Measurements from ENCODE around the gene EPAS1. TPM values are rescaled to one million over a fixed set of nuclear protein-coding genes. Genes with fewer than 3 reads are reported as not detected.

The EPAS1 gene
- total RNA-seq, 1 donor from 2014 or later, result 205 TPM

DNA sequence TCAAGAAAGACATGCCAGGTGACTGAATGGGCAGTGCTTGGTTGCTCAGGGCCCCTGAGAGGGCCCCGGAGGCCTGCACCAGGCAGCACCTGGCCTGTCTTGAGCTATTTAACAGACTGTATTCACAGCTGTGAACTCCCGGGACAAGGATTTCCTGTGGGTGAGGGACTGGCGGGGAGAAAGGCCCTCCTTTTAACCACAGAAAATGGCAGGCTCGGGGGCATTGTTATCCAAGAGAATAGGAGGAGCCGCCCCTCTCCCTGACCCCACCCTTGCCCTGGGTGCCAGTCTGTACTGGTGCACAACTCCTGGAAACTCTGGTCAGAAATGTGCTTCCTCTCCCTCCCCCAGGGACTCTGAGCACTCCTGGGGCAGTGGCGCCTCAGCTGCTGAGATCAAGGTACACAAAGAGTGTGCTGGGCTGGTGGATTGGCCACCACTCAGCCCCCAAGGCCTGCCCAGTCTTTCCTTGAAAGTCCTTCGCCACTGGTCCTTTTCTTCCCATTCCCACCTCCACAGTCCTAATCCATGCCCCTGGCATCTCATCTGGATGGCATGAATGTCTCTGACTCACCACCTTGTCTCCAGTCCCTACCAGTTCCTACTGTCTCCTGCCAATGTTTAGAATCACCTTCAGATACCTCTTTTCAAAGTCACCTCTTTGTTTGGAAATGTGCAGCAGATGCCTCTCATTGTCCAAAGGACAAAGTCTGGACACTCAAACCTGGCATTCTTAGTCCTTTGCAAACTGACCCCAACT, 19.6 kb upstream of the EPAS1 start:
- TF ChIP-seq, protein P1, sequence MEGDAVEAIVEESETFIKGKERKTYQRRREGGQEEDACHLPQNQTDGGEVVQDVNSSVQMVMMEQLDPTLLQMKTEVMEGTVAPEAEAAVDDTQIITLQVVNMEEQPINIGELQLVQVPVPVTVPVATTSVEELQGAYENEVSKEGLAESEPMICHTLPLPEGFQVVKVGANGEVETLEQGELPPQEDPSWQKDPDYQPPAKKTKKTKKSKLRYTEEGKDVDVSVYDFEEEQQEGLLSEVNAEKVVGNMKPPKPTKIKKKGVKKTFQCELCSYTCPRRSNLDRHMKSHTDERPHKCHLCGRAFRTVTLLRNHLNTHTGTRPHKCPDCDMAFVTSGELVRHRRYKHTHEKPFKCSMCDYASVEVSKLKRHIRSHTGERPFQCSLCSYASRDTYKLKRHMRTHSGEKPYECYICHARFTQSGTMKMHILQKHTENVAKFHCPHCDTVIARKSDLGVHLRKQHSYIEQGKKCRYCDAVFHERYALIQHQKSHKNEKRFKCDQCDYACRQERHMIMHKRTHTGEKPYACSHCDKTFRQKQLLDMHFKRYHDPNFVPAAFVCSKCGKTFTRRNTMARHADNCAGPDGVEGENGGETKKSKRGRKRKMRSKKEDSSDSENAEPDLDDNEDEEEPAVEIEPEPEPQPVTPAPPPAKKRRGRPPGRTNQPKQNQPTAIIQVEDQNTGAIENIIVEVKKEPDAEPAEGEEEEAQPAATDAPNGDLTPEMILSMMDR (IDR thresholded peaks at IDR 0.05; ENCODE audit: borderline replicate concordance), result no peak
- Histone ChIP-seq H3K4me1 (peaks cover 45% of the 10 kb centered on the region), H3K27me3 (ENCODE audit: low read depth) (no peaks in the 10 kb centered on the region), H3K9me3 (replicated peaks) (no peaks in the 10 kb centered on the region), H3K27ac (replicated peaks) (peak overlapping the region; percentile 76), H3K36me3 (no peaks in the 10 kb centered on the region), H3K4me3 (no peak overlapping the region)
- intact Hi-C loops (cut with micrococcal nuclease), result no loop called here
- peak; percentile 51 for DNase-seq

DNA sequence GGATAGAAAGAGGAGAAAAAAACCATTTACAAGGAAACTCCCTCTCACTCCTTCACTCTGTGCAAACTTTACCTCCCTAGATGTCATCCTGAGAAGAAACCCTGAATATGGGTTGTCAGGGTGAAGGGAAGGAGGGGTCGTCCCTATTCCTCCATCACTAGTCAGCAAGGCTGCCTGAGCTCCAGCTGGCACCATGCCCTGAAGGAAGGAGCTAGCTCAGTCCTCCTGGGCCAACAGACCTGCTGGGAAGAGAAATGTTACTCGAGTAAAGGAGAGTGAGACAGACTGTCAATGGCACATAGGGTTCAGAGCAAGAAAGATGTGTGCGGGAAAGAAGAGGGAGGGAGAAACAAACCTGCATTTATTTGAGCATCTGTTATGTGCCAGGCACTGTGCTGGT, 18.3 kb upstream of the EPAS1 start:
- TF ChIP-seq, protein P1 (IDR thresholded peaks at IDR 0.05; ENCODE audit: borderline replicate concordance), result no peak
- DNase-seq, result no peak
- peaks cover 34% of the 10 kb centered on the region for H3K4me1 ChIP-seq
- no peaks in the 10 kb centered on the region for H3K9me3 ChIP-seq (replicated peaks)
- H3K4me3 ChIP-seq, result no peak overlapping the region
- no peaks in the 10 kb centered on the region for H3K27me3 ChIP-seq (ENCODE audit: low read depth)
- no peak overlapping the region for H3K27ac ChIP-seq (replicated peaks)
- H3K36me3 ChIP-seq, result no peaks in the 10 kb centered on the region
- intact Hi-C loops (cut with micrococcal nuclease), result no loop called here

- Histone ChIP-seq H3K27ac (replicated peaks) (no peak overlapping the region), H3K4me3 (no peak overlapping the region), H3K36me3 (no peaks in the 10 kb centered on the region), H3K9me3 (replicated peaks) (no peaks in the 10 kb centered on the region), H3K27me3 (ENCODE audit: low read depth) (no peaks in the 10 kb centered on the region), H3K4me1 (peaks cover 9% of the 10 kb centered on the region)
- intact Hi-C loops (cut with micrococcal nuclease), result no loop called here
- DNase-seq, result no peak
- TF ChIP-seq, protein P1 (IDR thresholded peaks at IDR 0.05; ENCODE audit: borderline replicate concordance), result no peak
Observed at GRCh38 chr2:46281939-46282338, 15.3 kb upstream of the EPAS1 start.

DNA sequence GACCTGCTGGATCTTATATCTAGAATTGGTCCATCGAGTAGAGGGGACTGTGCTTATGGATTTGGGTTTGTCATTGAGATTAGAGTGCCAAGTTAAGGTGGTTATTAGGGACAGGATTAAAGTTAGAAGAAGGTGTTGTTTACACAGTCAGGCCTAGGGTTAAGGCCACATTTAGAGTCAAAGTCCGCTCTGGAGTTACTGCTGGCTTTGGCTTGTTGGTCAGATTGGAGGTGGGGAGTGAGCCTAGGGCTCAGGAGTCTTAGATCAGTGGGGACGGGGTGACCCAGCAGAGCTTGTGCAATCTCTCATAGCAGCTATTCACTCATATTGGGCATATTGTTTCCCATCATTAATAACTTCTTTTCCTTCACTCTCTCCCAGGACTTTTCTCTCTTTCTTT, 13.5 kb upstream of the EPAS1 start:
- Histone ChIP-seq H3K27me3 (ENCODE audit: low read depth) (no peaks in the 10 kb centered on the region), H3K4me3 (no peak overlapping the region), H3K9me3 (replicated peaks) (no peaks in the 10 kb centered on the region), H3K4me1 (peaks cover 5% of the 10 kb centered on the region), H3K36me3 (no peaks in the 10 kb centered on the region), H3K27ac (replicated peaks) (no peak overlapping the region)
- no peak for DNase-seq
- intact Hi-C loops (cut with micrococcal nuclease), result no loop called here
- TF ChIP-seq, protein P1 (IDR thresholded peaks at IDR 0.05; ENCODE audit: borderline replicate concordance), result no peak

GRCh38 chr2:46284260-46284659, 12.9 kb upstream of the EPAS1 start:
- Histone ChIP-seq H3K4me1 (peaks cover 5% of the 10 kb centered on the region), H3K36me3 (no peaks in the 10 kb centered on the region), H3K27ac (replicated peaks) (no peak overlapping the region), H3K27me3 (ENCODE audit: low read depth) (no peaks in the 10 kb centered on the region), H3K9me3 (replicated peaks) (no peaks in the 10 kb centered on the region), H3K4me3 (no peak overlapping the region)
- intact Hi-C loops (cut with micrococcal nuclease), result no loop called here
- DNase-seq, result no peak
- TF ChIP-seq, protein P1 (IDR thresholded peaks at IDR 0.05; ENCODE audit: borderline replicate concordance), result no peak

Data from left ventricle myocardium inferior (tissue), 1 donor.